ENCODE measurements around the gene PRSS1.
"Not testable (repeated sequence)": the region's sequence is repeated elsewhere in the genome, so short reads cannot be mapped to it uniquely, and the experiment has no call there.

Gene PRSS1

GRCh38 chr7:142749218-142749993 lies at the start of gene PRSS1:
Gene PRSS1, plus strand, starts transcription at chr7:142749472. Its CDS starts 13 bp downstream, at chr7:142749485.
- in situ Hi-C loops (cut with MboI; ENCODE audit: low sequenced_read_pairs, unreplicated experiment): no loop called here
- DNase-seq (ENCODE audit: low spot score): no peak
- TF ChIP-seq, protein P1, sequence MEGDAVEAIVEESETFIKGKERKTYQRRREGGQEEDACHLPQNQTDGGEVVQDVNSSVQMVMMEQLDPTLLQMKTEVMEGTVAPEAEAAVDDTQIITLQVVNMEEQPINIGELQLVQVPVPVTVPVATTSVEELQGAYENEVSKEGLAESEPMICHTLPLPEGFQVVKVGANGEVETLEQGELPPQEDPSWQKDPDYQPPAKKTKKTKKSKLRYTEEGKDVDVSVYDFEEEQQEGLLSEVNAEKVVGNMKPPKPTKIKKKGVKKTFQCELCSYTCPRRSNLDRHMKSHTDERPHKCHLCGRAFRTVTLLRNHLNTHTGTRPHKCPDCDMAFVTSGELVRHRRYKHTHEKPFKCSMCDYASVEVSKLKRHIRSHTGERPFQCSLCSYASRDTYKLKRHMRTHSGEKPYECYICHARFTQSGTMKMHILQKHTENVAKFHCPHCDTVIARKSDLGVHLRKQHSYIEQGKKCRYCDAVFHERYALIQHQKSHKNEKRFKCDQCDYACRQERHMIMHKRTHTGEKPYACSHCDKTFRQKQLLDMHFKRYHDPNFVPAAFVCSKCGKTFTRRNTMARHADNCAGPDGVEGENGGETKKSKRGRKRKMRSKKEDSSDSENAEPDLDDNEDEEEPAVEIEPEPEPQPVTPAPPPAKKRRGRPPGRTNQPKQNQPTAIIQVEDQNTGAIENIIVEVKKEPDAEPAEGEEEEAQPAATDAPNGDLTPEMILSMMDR (IDR thresholded peaks at IDR 0.05; ENCODE audit: borderline replicate concordance, control extremely low read depth, extremely low read depth, insufficient read depth, missing control alignments): no peak

- in situ Hi-C loops (cut with MboI; ENCODE audit: low sequenced_read_pairs, unreplicated experiment); DNase-seq (ENCODE audit: low spot score): not testable (repeated sequence)
These were observed 48.3 kb upstream of the PRSS1 start for GRCh38 chr7:142700935-142701334.

GRCh38 chr7:142703655-142704305 lies 45.5 kb upstream of the PRSS1 start:
- in situ Hi-C loops (cut with MboI; ENCODE audit: low sequenced_read_pairs, unreplicated experiment): no loop called here
- TF ChIP-seq, protein P1 (IDR thresholded peaks at IDR 0.05; ENCODE audit: borderline replicate concordance, control extremely low read depth, extremely low read depth, insufficient read depth, missing control alignments): no peak
- no peak for DNase-seq (ENCODE audit: low spot score)

GRCh38 chr7:142708726-142709125 lies 40.5 kb upstream of the PRSS1 start:
- DNase-seq (ENCODE audit: low spot score); in situ Hi-C loops (cut with MboI; ENCODE audit: low sequenced_read_pairs, unreplicated experiment): not testable (repeated sequence)

GRCh38 chr7:142709921-142710320 lies 39.4 kb upstream of the PRSS1 start:
- TF ChIP-seq, protein P1 (IDR thresholded peaks at IDR 0.05; ENCODE audit: borderline replicate concordance, control extremely low read depth, extremely low read depth, insufficient read depth, missing control alignments): no peak
- in situ Hi-C loops (cut with MboI; ENCODE audit: low sequenced_read_pairs, unreplicated experiment): no loop called here
- DNase-seq (ENCODE audit: low spot score): no peak

DNA sequence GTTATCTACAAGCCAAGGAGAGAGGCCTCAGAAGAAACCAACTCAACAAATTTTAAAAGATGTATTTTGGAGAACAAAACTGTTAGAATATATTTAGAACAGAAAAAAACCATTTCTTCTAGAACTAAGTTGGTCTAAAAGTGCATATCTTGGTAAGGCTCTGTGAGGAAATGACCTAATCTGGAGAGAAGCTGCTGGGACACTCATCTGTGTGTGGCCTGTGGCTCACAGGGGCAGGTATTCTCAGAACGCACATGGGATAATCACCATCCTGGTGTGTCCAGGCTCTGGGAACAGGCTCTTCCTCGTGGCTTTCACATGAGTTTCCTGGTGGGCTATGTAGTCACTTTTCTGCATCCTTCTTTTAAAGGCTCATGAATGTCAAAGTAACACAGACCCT lies 38.1 kb upstream of the PRSS1 start:
- TF ChIP-seq, protein P1 (IDR thresholded peaks at IDR 0.05; ENCODE audit: borderline replicate concordance, control extremely low read depth, extremely low read depth, insufficient read depth, missing control alignments): no peak
- no peak for DNase-seq (ENCODE audit: low spot score)
- in situ Hi-C loops (cut with MboI; ENCODE audit: low sequenced_read_pairs, unreplicated experiment): no loop called here

GRCh38 chr7:142711746-142712616 lies 37.3 kb upstream of the PRSS1 start:
- DNase-seq (ENCODE audit: low spot score): no peak
- TF ChIP-seq, protein P1 (IDR thresholded peaks at IDR 0.05; ENCODE audit: borderline replicate concordance, control extremely low read depth, extremely low read depth, insufficient read depth, missing control alignments): peak; percentile 44
- in situ Hi-C loops (cut with MboI; ENCODE audit: low sequenced_read_pairs, unreplicated experiment): no loop called here
